HFF-Myc (cell line): ENCODE measurements around the gene EIF4G3.

ENCODE experiments used
- DNase-seq: peaks from one replicate; pipeline ENCODE4 v3.0.0-alpha.2; 2011; ENCODE audit warnings: low read depth; ENCODE audit errors: extremely low read depth
- H3K4me3 ChIP-seq: replicated peaks from 2 replicates; pipeline ENCODE4 v1.5.1; 2011; ENCODE audit warnings: low read depth, mild to moderate bottlenecking, control low read depth, low read length
- CTCF ChIP-seq: IDR thresholded peaks from 2 replicates; pipeline ENCODE4 v1.5.1; 2012; ENCODE audit warnings: mild to moderate bottlenecking, low read depth, low read length, control low read depth; ENCODE audit errors: missing control alignments

The EIF4G3 gene

GRCh38 chr1:21161842-21162241 is 14.9 kb downstream of the EIF4G3 start:
- no peak overlapping the region for H3K4me3 ChIP-seq
- DNase-seq = no peak
- TF ChIP-seq CTCF = no peak

GRCh38 chr1:21160263-21160796 is 16.4 kb downstream of the EIF4G3 start:
- H3K4me3 ChIP-seq = no peak overlapping the region
- TF ChIP-seq CTCF = no peak
- DNase-seq = no peak

GRCh38 chr1:21157868-21158267 is 18.8 kb downstream of the EIF4G3 start:
- H3K4me3 ChIP-seq = no peak overlapping the region
- no peak for TF ChIP-seq CTCF
- DNase-seq = no peak

GRCh38 chr1:21157054-21157453 is 19.6 kb downstream of the EIF4G3 start:
- TF ChIP-seq CTCF = no peak
- DNase-seq = no peak
- no peak overlapping the region for H3K4me3 ChIP-seq

- no peak overlapping the region for H3K4me3 ChIP-seq
- no peak for TF ChIP-seq CTCF
- no peak for DNase-seq
Observed at GRCh38 chr1:21156019-21156418, 20.7 kb downstream of the EIF4G3 start.

- no peak overlapping the region for H3K4me3 ChIP-seq
- no peak for DNase-seq
- TF ChIP-seq CTCF = no peak
Observed at GRCh38 chr1:21154717-21155116, 22.0 kb downstream of the EIF4G3 start.

- H3K4me3 ChIP-seq = no peak overlapping the region
- no peak for DNase-seq
- no peak for TF ChIP-seq CTCF
Observed at GRCh38 chr1:21153388-21153787, 23.3 kb downstream of the EIF4G3 start.
